Peyer's patch (tissue), 4 donors: ENCODE data around the gene TEX53.

Experiments used
- POLR2A ChIP-seq, 2 donors: fragments of 450-650 bp; IDR thresholded peaks; one replicate each; pipeline ENCODE4 v1.5.1; 2017; ENCODE audit warnings: antibody characterized with exemption in 2 of 2, mild to moderate bottlenecking in 2 of 2, moderate library complexity in 2 of 2
- TF ChIP-seq, protein P1 (sequence below), 6 experiments: fragments of 450-650 bp in 4 of 6; fragments of 200-600 bp in 2 of 6; sonication (generic) in 1 of 6; IDR thresholded peaks; one replicate each; pipeline ENCODE4 v1.5.1; 2017 to 2019; ENCODE audit warnings: antibody characterized with exemption in 6 of 6, mild to moderate bottlenecking in 3 of 6, moderate library complexity in 1 of 6

DNA sequence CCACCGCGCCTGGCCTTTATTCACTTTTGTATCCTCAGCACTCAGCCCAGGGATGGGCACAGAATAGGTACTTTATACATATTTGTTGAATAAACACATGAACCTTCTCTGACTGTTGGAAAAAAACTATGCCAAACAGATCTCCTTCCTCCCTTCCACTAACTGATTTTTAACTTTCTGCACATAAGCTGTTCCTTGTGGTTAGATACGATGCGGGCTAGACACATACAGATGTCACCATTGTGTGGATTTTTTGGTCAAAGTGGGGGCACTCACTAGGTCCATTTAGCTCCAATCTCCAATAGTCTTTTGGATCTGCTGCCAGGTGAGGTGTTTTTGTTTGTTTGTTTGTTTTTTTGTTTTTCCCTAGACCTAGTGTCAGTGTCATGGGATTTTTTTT, 19.3 kb upstream of the TEX53 start:
- TF ChIP-seq, protein P1, sequence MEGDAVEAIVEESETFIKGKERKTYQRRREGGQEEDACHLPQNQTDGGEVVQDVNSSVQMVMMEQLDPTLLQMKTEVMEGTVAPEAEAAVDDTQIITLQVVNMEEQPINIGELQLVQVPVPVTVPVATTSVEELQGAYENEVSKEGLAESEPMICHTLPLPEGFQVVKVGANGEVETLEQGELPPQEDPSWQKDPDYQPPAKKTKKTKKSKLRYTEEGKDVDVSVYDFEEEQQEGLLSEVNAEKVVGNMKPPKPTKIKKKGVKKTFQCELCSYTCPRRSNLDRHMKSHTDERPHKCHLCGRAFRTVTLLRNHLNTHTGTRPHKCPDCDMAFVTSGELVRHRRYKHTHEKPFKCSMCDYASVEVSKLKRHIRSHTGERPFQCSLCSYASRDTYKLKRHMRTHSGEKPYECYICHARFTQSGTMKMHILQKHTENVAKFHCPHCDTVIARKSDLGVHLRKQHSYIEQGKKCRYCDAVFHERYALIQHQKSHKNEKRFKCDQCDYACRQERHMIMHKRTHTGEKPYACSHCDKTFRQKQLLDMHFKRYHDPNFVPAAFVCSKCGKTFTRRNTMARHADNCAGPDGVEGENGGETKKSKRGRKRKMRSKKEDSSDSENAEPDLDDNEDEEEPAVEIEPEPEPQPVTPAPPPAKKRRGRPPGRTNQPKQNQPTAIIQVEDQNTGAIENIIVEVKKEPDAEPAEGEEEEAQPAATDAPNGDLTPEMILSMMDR (IDR thresholded peaks at IDR 0.05): no peak
- no peak for TF ChIP-seq POLR2A (IDR thresholded peaks at IDR 0.05)
